Activated naive CD4-positive, alpha-beta T cell (primary cell): ENCODE measurements around the gene PRRX1.

Source experiments
- DNase-seq, 4 experiments: peaks; one replicate each; lab custom pipeline; 2025; lab: John Stamatoyannopoulos, UW

The PRRX1 gene

DNA sequence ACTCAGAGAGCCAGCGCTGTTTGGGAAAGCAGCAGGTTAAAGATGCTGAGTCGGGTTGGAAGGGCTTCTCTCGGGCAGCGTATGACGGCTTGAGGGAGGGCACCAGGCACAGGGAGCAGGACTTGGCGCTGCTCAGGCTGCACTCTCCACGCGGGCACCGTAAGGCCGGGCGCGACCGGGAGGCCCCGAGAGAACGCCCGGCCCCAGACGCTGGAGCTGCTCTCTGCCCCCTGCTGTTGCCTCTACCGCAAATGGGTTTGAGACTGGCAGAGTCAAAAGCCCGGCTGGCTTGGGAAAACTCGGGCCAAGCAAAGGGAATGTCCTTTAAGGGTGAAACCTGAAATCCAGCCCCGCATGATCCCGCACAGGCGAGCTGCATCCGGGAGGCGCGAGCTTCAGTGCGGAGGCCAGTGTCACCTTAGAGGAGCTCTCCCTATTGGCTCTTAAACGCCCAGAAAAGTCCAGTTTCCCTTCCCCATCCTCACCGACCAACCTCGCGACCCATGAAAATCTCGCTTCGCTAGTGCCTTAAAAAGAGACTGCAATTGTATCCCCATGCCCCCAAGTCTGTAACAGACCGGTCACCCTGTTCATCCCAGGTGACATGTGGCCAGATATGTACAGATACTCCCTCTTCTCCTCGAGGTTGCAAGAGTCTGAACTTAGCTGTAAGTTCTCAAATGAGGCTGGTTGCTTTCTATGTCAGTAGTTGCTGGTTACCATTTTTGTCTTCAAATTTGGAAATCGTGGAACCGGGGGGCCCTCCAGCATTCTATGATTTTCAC, 1.1 kb downstream of the PRRX1 start:
- no peak for DNase-seq

DNA sequence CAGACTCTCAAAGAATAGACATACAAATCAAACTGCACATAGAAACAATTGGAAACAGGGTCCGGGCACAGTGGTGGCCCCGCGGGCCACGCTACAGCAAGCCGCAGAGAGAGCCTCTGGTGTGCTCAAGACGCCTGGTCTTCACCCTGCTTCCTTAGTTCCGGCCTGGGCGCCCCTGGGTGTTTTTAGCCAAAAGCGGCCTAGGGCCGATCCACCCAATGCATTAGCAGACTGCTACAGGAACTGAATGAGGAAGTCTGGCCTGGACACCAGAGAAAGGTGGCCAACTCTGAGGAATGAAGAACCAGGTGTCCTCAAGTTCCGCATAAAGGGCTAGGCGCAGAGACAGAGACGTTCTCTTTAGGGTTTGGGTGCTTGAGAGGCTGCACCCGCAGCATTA, 1.7 kb downstream of the PRRX1 start:
- no peak for DNase-seq

DNA sequence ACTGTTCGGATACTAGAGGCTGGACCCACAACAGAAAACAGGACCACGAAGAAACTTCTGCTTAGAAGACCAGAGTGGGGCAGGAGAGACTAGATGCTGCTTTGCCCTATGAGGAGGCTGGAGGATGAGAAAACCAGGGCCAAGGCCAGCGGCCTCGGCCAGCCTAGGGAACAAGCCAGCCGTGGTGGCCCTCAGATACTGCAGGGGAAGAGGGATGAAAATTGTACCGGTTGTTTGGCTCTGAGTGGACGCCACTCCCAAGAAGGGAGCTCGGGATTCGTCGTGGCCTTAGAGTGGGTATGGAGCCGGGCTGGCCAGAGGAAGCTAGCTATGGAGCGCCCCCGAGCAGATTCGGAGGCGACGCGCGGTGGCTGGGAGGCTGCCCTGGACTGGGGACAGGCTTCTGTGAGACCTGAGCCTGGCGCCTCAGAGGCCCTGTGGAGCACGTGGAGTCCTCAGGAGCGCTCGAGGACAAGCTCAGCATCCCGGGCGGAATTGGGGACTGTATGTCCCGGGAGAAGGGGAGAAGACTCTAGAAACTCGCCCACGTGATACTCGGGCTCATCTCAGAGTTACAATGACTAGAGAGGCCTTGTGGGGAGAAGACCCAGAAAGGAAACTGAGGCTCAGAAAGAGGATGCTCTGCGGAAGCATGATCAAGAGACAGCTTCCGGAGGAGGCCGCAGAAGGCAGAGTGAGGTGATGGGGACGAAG, 2.8 kb downstream of the PRRX1 start:
- DNase-seq: no peak

DNA sequence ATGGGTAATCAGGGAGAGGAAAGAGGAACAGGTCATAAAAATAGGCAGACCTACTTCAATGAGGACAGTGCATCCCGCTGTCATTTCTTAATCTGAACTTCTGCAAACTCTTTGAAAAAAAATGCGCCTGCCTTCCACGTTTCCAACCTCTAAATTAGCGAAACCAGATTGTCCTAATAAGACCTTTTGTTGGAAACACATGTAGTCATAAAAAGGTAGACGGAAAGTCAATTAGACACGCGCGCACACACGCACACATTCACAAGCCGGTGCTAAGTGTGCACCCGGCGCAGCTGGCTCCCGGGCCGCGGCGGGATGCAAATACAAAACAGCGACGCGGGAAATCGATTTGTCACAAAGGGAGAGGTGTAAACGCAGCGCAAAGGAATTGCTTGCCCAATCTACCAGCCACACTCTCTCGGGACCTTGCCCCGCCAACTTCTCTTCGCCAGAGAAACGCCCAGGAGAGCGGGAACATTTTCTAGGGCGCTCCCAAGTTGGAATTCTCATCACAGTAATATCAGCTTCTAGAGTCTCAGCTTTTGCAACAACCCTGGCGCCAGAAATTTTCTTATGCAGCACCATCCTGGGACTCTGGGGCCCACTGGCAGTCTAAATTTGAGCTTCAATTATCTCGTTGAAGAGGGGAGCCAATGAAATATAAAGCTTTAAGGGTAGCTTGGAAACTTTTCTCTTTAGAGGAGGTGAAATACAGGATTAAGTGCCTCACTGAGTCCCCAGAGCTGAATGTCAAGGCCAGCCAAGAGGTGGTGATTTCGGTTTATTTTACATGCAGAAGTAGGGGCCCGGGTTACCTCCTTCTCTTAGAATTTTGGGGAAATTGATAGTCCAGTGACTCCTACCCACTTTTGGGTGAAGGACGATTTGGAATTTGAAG, 4.5 kb downstream of the PRRX1 start:
- no peak for DNase-seq

DNA sequence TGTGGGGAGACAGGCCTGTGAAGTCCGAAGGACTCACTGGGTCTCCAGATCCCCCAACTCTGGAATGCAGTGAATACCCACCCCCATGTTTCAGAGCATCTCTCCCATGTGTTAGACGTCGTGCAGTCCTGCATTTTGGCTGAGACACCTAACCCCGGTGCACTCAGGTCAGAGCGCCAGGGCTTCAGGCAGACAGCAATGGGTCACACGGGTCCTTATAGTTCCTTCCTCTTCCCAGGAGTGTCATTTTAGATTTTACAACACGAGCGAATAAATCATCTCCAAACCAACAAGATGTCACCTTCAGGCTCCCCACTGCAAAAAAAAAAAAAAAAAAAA, 5.1 kb downstream of the PRRX1 start:
- no peak for DNase-seq

DNA sequence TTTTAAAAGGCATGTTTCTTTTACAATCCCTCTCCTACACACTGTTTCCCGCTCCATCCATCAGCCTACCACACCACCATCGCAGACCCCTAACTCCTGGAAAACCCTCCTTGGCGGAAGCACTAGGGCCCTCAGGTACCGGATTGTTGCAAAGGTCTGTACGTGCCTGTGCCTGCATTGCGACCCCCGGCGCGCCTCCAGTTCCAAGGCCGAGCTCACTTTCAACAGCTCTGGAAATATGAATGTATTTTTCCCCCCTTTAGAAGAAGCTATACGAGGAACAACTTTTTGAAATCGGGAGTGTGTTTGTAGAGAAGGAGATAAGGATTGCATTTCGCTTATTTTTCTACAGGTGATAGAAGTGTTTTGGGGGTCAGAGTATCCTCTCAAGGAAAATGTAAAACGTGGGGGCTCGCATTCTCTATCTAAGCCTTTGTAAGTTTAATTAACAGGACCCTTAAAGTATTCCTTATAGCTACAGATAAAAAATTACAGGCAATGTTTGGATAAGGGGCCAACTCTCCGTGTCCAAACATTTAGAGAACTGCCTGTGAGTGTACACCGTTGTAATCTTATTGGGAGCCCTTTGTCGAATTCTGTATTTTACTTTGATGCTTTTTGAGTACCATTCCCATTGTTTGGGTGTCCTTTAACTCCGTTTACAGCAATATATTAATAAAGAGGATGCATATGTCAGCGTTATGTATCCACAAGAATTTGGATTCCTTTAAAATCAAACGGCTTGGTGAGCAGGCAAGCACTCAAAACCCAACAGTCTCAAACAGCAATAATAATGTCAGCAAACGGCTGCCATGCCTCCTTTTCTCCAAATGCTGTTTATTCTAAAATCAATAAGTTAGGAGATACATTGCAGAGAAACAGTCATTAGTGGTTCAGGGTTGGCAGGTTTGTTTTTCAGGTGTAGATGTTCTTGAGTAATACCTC, 5.9 kb downstream of the PRRX1 start:
- no peak for DNase-seq

DNA sequence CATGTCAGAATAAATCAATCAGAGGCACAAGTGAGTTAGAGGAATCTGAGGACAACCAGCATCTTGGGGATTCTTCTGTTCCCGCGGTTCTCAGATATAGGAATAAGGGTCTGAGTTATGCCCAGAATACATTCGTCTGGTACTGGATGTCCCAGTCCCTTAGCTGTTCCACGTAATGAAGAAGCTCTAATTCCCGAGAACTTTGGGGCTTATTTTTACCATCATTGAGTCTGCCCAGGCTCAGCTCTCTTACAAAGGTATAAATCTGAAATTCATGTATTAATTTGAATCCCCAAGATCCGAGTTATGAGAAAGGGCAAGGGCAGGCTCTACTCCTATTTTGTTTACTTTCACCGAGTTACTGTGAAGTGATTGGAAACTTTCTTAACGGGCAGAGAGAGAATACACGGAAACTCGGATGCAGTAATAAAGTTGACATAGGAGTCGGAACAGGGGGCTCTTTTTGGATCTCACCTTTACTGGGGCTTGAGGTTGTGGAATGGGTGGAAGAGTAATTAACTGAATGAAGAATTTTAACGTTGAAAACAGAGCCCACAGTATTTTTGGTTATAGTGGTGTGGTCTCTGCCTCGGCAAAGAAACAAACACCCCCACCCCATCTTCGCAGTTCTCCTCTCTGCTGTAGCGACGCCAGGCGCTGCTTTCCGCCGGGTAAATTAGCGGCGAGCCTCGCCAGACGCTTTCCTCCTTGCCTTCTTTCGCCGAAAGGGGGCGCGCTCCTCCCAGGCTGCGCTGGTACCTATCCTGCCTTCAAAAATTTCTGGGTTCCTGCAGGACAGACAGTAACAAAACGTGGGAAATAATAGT, 7.1 kb downstream of the PRRX1 start:
- DNase-seq: no peak

DNA sequence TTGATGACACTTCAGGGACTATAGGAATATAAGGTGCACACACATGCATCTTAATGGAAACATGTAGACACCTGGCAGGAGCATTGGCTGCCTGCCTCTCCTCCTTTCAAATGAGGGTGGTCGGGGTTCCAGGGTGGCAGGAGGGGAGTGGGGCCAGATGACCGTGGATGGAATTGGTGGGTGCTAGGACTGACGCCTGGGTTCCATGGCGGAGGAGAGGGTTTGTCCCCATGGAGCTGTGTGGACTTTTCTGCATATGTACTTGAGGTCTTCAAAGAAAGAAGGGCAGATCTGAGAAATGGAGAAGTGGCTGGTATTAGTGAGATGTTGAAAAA, 7.7 kb downstream of the PRRX1 start:
- DNase-seq: no peak

DNA sequence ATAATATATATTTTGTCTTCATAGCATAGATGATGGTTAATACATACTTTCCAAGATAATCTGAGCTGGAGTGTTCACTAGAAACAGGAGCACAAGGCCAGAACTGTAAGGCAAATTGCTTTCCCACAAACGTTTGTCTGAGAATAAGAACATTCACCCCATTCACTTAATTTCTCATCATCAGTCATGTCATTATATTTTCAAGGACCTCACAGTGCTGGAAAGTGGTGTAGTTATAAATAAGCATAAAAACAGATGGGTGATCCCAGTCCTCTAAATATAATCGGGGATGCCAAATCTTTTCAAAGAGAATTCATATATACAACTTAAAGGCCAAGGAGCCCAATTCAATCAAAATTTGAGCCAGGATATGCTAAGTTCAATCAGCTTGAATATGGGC, 8.4 kb downstream of the PRRX1 start:
- DNase-seq: no peak

DNA sequence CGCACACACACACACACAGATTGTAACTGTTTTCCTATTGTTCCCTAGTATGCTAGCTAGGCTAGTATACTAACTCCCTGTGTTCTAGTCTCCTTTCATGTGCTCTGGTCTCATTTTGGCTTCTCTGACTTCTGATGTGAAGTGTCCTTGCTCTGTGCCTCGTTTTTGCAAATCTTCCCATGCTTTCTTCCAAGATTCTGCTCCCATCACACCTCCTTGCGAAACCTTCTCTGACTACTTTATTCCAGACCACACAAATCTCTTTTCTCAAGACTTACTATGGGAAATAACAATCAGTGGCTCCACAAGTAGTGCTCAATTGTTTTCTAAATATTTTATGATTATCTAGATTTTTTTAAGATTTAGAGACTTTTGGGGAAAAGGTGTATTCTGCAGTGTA, 10.3 kb downstream of the PRRX1 start:
- DNase-seq: no peak

DNA sequence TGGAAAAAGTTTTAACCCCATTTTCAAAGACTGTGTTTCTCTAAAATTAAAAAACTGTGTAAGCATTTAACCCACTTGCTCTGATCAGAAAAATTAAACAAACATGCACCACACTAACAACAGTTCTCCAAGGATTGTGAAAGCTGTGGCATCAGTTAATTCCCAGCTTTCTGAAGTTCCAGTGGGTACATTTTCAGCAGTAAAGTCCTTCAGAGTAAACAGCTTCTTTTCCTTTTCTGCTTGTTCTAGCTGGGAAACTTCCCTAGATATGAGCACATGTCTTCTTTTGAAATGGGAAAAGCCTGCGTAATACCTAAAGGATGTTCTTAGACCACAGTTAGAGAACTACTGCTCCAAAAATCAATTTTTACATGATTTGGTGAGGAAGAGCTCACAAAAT, 11.1 kb downstream of the PRRX1 start:
- no peak for DNase-seq

DNA sequence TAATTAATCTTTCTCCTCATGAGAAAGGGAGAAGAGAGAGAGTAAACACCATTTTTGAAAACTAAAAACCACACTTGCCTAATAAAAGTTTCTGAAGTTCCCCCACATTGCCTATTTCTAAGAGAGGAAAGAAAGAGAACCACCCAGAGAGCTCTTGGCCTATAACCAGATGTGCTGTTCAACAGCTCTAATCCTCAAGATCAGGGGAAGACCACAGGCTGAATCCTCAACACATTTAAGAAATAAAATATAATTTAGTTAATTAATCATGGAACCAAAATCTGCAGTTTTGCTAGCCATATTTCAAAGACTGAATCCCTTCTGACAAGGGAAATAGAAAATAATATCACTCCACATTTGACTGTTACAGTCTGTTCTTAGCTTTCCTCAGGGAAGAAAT, 11.9 kb downstream of the PRRX1 start:
- no peak for DNase-seq

DNA sequence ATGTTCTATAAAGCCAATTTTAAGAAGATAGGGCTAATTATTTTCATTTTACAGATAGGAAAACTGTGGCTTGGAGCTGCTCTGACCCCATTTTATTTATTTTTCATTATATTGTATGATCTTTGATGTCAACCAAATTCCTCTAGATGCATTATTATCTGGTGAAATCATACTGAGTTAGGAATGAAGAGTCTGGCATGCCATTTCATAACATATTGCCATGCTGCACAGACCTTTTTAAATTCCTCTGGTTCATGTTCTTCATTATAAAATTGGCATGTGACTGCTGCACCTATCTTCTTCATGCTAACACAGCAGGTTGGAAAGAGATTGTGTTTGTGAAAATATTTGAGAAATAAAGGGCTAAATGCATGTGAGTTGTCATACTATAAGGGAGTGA, 12.7 kb downstream of the PRRX1 start:
- DNase-seq: no peak

DNA sequence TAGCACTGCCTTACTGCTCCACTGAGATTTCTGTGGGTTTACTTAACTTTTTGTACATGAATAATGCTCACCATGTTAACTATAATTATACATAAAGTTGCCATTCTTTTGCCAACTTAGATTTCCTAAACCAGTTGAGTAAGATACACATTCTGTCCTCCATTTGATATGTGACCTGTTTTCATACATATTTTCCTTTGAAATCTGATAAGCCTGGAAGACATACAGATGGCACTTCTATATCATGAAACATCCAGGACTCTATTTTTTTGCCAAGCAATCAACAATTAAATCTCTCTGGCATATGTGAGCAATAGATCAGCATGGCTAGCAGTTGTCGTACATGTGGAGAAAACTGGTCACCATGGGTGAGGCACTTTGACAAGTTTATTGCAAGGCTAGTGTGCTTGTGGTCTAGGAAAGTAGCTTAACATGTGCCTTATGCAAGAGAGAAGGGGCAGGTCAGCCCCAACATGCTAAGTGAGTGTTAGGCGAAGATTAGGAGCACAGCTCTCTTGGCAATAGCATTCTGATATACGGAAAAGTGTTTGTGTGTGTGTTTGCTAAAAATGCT, 14.2 kb downstream of the PRRX1 start:
- DNase-seq: no peak

DNA sequence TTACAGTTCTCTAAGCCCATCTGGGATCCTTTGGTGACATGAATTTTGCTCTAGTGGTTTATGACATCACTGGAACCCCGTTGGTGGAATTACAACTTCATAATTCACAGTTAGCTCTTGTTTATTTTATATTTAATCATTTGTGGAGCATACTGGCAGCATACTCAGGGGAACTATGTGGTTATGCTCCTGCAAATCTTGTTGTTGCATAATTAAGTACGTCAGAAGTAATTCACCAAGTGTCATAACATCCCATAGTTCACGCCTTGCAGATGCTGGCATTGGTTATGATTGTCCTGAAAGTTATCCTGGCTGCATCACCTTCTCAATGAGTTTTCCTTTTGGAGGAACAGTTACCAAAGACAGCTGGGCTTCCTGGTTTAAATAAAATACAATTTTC, 16.5 kb downstream of the PRRX1 start:
- DNase-seq: no peak

DNA sequence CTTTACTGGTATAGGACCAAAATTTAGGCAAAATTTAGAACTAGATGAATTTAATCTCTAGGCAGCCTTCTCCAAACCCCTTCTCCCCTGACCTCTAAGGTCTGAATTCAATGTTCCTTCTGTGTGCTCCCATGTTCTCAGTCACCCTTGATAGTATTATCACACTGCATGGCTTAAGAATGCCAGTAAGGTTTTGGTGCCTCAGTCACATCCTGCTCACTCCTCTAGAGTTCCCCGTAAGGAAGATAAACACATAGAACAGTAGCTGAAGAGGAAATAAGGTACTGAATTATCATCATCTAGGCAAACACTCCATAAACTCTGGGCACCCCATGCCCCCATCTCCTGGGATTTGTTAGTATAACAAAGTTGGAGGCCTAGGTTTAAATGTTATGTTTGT, 18.2 kb downstream of the PRRX1 start:
- DNase-seq: no peak

DNA sequence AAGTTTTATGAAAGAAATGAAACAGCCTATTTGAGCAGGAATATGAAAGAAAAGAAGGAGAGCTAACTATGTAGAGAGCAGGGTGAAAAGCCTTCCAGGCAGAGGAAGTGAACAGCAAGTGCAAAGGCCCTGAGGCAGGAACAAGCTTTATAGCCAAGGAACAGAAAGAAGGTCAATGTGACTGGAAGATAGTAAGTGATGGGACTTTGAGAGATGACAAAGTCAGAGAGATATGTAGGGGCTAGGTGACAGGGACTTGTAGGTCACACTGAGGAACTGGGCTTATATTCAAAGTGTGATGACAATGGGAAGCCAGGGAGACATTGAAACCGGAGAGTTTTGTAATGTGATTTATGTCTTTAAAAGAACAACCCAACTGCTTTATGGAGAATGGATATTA, 18.9 kb downstream of the PRRX1 start:
- no peak for DNase-seq

DNA sequence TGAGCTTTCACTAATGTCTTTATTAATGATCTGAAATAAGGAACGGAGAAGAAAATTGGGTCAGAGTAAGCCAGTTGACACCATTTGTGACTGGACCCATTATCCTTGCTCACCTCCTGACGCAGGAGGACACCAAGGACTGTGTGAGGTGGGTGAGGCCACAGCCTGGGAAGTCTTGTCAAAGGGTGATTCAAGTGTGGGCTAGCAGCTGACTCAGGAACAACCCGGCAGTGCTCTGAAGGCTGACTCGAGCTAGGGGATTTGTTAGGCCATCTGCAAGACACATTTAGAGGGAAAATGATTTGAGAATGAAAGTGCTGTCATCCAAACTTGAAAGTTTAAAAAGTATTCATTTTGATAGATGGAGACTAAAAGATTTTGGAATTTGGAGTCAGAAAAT, 21.2 kb downstream of the PRRX1 start:
- no peak for DNase-seq

DNA sequence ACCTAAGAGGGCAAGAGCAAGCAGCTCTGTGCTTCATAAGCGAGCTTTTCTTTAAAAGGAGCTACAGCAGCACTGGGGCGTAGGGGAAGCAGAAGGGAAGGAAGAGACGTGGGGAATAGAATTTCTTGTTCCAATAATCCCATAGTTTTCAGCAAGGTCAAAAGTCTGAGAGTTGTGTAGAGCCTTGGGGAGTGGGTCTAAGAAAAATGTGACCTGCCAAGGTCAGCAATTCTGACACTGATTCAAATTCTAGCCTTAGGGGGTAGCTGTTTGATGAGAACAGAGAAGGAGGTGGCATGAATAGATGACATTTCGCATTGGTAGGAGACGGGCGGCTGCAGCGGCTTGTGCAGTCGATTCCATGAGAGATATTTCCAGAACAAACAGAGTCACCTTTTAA, 22.4 kb downstream of the PRRX1 start:
- no peak for DNase-seq

DNA sequence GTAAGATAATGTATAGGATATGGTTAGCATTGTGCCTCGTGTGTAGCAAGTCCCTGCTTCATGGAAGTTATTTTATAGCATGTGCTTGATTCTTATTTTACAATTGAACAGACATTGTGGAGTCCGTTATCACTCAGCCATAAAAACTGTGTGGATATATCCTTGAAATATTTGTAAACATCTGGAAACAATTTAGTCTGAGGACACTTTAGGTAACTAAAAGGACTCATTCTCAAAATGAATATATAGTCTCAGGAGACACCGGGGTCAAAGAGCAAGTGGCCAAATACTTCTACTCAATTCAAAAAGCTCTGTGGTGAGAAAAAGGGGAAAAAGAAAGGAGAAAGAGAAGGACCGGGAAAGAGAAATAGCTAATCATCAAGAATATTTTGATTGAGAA, 23.7 kb downstream of the PRRX1 start:
- DNase-seq: no peak

DNA sequence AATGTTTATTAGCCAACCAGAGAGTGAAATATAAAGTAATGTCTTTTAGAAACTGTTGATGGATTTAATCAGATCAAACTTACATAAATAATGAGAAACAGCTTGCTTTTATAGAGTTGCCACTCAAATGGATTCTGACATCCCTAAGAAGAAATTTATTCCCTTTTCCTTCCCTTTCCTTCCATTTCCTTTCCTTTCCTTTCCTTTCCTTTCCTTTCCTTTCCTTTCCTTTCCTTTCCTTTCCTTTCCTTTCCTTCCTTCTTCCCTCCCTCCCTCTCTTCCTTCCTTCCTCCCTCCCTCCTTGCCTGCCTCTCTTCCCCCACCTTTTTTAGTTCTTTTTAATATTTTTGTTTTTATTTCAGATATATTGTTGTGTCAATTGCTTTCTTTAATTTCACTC, 27.3 kb downstream of the PRRX1 start:
- no peak for DNase-seq
